Cardiac septum (tissue), 1 donor: Measurements from ENCODE around the gene ELOVL5. TPM values are rescaled to one million over a fixed set of nuclear protein-coding genes. Genes with fewer than 3 reads are reported as not detected.
"Not testable (repeated sequence)": the region's sequence is repeated elsewhere in the genome, so short reads cannot be mapped to it uniquely, and the experiment has no call there.

ENCODE experiments used
- DNase-seq: peaks from one replicate; pipeline ENCODE4 v3.0.0-alpha.2; 2020; ENCODE audit warnings: low spot score
- intact Hi-C: fragments of 100-400 bp; cut with DNase I; formaldehyde crosslinking; loops from one replicate; pipeline ENCODE4 v1.14.0; 2022
- total RNA-seq: library from RNA; stranded (reverse); fragmentation: NEBNext Ultra II Directional; extraction: Animal tissue kit (Norgen Biotek cat#: 25700); gene quantifications from one replicate; pipeline ENCODE4 v1.2.1, GENCODE V29; 2021
- donor health status: DM: no; HTN: no; CAD: no.

Gene ELOVL5
- total RNA-seq, 1 donor from 2014 or later: 37.6 TPM

DNA sequence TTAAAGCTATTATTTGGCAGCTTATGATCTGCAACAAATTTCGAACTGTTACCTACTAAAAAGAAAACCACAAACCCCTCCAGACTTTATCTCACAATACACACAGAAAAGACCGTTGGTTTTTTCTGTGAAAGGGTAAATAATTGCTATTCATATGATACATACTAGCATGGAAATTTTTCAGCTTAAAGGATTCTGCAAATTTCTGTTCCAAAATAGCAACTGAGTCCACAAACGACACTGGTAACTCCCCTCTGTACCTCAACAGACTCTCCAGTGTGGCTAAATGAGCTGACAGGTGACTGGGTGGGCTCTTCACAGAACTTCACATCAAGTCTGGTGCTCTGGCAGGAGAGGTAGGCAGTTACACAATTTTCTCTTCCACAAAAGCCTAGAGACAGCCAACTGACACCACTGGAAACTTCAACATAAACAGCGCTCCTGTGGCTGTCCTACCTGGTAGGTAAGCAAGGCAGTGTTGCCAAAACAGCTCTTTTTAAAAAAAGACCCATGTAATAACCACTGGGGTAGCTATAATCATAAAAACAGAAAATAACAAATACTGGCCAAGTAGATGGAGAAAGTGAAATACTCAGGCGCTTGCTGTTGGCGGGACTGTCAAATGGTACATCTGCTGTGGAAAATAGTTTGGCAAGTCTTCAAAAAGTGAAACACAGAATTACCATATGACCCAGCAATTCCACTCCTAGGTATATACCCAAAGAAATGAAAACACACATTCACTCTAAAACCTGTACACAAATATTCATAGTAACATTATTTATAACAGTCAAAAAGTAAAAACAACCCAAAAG, 37.8 kb downstream of the ELOVL5 start:
- no peak for DNase-seq
- intact Hi-C loops: no loop called here

DNA sequence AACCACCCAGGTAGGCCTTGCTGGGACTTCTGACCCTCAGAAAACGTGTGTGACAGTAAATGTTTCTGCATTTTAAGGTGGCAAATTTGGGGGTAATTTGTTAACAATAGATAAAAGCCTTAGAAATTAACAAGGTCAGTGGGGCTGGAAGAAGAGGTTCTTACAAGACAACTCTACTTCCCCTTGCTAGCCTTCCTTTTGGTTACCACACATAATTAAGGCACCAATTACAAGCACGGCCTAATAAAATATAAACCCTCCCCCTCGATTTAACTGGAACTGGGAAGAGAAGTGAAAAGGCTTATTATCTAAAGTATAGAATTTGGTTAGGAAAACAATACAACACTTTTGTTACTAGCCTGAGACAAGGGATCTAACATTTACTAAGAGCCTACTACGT, 38.8 kb downstream of the ELOVL5 start:
- intact Hi-C loops: no loop called here
- DNase-seq: no peak

DNA sequence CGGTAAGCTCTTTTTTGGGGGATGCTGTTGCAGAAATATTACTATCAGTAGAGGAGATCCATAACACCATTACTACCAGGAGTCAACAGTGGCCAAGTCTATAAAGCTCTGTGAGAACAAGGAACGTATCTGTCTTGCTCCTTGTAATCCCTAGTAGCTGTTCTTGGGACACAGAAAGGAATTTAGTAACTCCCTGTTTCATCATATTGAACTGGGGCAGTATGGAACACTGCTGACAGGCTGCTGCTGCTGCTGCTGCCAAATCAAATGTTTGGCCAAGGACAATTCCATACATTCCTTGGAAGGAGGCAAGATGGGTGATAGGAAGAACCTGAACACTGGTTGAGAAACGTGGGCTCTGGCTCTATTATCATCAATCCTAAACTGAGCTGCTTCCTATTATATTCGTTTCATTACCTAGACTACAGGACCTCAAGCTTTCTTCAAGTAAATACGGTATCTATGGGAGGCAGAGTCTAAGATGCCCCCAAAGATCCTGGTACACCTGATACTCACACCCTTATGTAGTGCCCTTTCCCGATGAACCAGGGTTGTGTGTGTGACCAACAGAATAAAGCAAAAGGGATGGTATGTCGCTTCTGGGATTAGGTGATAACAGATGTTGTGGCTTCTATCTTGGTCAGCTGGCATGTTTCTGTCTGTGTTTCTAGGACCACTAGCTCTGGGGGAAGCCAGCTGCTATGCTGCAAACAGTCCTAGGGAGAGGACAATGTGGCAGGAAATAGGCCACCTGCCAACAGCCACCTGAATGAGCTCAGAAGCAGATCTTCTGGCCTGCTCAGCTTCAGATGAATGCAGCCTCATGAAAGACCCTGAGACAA, 39.5 kb downstream of the ELOVL5 start:
- intact Hi-C loops: no loop called here

DNA sequence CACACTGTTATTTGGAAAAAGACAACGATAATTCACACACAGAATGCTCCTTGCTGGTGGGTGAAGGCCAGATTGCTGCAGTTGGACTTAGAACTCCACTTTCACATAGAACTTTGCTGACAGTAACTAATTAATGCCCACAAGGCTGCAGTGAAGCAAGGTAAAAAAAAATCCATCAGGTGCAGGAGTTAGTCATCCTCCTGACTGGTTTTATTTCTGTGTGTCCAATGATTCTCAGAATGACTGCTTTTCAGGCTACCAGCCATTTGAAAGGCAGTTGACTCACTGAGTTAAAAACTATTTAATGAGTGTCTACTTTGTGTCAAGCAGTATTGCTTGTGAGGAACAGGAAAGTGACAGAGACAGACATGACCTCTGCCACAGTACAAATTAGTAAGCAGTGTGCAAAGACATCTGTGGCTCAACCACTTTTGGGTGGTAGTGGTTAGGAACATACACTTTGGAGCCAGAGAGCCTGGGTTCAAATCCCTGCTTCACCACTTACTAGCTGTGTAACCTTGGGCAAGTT, 41.9 kb downstream of the ELOVL5 start:
- intact Hi-C loops: no loop called here
- no peak for DNase-seq

More for the DNA sequence above, 39.5 kb downstream of the ELOVL5 start:
- no peak for DNase-seq

DNA sequence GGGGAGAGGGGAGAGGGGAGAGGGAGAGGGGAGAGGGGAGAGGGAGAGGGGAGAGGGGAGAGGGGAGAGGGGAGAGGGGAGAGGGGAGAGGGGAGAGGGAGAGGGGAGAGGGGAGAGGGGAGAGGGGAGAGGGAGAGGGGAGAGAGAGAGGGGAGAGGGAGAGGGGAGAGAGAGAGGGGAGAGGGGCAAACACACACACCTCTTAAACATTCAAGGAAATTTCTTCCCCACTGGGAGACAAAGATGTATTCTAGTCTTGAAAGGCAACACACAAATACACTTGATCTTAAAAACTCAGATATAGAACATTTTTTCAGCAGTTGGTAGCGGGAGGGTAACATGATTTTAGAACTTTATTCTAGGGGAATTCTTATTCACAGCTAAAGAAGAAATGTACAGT, 42.5 kb downstream of the ELOVL5 start:
- intact Hi-C loops: not testable (repeated sequence)

DNA sequence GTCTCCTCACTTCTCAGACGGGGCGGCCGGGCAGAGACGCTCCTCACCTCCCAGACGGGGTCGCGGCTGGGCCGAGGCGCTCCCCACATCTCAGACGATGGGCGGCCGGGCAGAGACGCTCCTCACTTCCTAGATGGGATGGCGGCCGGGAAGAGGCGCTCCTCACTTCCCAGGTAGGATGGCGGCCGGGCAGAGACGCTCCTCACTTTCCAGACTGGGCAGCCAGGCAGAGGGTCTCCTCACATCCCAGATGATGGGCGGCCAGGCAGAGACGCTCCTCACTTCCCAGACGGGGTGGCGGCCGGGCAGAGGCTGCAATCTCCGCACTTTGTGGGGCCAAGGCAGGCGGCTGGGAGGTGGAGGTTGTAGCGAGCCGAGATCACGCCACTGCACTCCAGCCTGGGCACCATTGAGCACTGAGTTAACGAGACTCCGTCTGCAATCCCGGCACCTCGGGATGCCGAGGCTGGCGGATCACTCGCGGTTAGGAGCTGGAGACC, 43.2 kb downstream of the ELOVL5 start:
- DNase-seq, intact Hi-C loops: not testable (repeated sequence)

More for the DNA sequence above, 42.5 kb downstream of the ELOVL5 start:
- DNase-seq: not testable (repeated sequence)

DNA sequence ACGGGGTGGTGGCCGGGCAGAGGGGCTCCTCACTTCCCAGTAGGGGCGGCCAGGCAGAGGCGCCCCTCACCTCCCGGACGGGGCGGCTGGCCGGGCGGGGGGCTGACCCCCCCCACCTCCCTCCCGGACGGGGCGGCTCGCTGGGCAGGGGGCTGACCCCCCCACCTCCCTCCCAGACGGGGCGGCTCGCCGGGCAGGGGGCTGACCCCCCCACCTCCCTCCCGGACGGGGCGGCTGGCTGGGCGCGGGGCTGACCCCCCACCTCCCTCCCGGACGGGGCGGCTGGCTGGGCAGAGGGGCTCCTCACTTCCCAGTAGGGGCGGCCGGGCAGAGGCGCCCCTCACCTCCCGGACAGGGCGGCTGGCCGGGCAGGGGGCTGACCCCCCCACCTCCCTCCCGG, 43.8 kb downstream of the ELOVL5 start:
- intact Hi-C loops: loop anchor here (5.0 kb wide), 1 partner anchor 42 kb away; the partner anchor contains the start of gene ELOVL5
- DNase-seq: not testable (repeated sequence)

DNA sequence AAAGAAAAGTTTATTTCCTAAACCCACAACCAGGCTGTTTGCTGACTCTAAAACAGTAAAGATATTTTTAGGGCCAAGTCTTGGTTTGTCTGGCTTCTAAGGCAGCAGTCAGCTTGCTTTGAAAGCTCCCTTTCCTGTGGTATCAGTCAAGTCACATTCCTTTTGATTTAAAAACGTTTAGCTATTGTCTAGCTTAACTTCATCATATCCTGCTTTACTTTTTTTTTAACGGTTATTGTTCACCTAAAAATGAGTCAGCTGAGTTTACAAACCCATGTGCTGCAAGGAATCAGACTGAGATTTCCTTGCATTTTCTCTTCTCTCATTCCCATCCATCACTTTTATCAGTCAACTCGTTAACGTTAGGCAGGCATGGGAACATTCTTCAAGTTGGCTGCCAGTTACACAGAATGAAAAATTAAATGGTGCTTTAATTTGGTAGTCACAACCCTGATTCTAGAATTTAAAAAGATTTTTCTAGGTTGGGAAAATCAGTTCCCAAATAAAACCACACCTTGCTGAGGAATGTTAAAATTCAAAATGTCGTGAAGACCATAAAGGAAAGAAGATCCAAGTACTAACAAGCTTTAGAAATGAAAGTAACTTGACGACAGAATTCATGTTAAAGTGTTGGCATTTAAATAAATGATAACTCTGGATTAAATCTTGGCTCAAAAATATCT, 45.9 kb downstream of the ELOVL5 start:
- DNase-seq: no peak
- intact Hi-C loops: loop anchor here (5.0 kb wide), 1 partner anchor 44 kb away; the partner anchor contains the start of gene ELOVL5

DNA sequence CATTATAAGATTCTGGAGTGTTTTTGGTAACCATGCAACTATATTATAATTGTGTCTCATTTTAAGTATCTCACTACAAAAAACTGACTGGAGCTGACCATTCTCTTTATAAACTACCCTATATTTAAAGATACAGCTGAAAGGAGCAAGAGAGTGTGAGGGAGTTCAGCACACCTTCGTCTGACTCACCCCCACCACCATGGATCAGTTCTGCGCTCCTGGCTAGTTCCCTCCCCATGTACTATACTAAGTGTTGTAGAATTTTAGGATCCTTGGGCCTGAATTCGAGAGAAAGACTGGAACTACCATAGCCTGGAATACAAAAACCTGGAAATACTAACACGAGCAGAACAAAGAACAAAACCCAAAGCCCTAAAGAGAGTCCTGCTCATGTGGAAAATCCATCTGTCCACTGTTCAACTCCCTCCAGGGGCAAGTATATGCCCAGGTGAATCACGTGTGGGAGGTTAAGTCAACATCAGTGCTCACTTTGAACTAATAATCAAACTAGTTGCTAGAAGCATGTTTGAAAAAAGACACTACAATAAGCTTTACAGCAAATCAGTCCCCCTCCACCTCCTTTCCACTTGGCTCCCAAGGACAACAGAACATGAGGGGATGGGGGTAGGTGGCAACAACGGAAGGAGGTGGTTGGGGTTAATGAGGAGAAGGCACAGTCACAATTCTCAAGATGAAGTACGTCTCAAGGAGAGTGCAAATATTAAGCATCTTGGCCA, 46.8 kb downstream of the ELOVL5 start:
- no peak for DNase-seq
- intact Hi-C loops: loop anchor here (5.0 kb wide), 1 partner anchor 45 kb away; the partner anchor contains the start of gene ELOVL5

DNA sequence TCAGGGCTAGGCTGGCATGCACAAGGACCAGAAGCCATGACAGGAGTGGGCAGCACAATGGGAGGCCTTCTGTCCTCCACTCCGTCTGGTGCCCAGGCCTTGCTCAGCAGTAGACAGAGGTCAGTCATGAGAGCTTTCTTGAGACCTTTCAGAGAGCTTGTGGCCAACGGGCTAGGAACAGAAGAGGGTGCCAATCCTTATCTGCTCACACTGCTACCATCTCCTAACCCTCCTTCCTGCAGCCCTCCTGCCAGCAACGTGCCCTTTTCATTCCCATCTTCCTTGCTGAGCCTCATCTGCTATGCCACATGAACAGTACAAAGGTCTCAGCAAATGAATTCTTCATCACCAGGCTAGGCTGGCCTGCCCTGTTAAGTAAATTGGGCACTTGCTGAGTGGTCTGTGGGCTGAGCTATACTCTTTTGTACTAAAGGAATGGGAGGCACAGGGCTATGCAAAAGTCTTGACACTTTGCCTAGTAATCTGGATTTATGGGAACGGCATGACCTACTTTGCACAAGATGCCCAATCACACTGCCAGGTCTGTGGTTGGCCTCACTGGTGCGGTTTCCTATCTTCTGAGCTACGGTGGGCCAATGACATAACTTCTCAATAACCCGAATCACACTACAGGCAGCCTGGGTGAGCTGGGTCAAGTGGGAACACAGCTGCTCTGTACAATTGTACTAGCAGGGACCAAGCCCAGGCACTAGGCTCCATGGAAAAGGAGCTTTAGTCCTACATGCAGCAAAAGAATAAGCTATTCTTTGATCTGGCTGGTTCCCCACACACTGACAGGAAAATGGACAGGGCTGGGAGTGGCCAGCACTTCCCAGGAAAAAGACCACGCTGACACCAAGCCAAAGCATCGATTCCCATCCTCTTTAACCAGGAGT, 47.8 kb downstream of the ELOVL5 start:
- intact Hi-C loops: loop anchor here (5.0 kb wide), 1 partner anchor 46 kb away; the partner anchor contains the start of gene ELOVL5
- DNase-seq: no peak

DNA sequence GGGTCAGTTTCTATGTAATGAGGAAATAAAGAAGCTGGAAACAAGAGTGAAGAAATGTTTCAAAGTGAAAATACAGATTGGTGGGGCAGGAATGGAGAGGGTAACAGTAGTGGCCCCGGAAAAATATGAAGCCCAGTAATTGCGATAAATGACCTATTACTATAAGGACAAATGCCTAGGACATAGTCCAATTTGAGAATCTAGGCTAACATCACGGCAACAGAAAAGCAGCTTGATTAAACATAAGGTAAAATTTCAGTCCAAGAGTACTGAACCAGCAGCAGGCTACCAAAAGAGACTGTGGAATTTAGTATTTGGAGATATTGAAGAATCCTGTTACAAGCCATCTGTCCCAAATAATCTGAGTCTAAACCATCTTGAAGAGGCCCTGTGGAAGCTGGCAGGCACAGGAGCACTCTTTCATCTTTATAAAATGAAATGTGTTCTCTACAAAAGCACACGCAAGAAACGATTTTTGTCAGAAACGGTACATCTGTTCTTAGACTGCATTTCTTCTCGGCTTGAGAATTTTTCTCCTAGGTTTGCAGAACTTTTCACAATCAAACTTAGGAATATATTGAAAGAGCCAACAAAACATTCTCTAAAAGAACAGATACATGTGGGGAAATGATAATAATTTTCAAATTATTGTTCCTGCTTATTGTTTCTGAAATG, 49.3 kb downstream of the ELOVL5 start:
- DNase-seq: no peak
- intact Hi-C loops: loop anchor here (5.0 to 10.0 kb wide), 2 partner anchors 48 to 125 kb away; partner anchors contain the start of gene ELOVL5

DNA sequence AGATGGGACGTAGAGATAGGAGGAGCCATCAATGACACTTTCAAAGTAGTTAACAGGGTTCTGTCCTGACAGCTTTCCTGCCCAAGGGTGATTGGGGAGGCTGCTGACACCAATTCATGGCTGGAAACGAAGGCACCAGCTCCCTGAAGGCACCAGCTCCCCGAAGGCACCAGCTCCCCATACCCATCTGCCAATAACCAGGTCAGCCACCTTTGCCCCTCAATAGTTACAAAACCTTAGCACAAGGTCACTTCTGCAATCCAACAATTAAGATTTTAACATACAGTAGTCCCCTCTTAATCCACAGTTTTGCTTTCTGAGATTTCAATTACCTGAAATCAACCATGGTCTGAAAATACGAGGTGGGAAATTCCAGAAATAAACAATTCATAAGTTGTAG, 51.7 kb downstream of the ELOVL5 start:
- intact Hi-C loops: loop anchor here (10.0 kb wide), 1 partner anchor 122 kb away; no protein-coding TSS in a partner anchor
- DNase-seq: no peak

DNA sequence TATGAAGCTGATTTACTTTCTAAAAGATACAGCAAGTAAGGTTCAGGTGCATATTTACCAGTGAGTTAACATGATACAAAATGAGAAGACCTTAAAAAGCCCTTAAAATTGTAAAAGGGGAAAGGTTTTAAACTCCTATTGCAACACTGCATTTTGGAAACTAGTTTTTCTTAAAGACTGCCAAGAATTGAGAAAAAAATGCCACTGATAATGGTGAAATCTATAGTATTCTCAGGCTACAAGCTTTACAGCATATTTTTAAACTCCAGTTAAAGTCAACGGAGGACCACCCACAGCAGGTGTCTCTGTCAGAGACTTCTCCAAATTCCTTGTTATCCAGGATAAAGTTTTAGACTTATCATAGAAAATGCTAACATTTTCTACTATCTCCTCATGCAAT, 53.6 kb downstream of the ELOVL5 start:
- intact Hi-C loops: loop anchor here (10.0 kb wide), 1 partner anchor 120 kb away; no protein-coding TSS in a partner anchor
- no peak for DNase-seq

DNA sequence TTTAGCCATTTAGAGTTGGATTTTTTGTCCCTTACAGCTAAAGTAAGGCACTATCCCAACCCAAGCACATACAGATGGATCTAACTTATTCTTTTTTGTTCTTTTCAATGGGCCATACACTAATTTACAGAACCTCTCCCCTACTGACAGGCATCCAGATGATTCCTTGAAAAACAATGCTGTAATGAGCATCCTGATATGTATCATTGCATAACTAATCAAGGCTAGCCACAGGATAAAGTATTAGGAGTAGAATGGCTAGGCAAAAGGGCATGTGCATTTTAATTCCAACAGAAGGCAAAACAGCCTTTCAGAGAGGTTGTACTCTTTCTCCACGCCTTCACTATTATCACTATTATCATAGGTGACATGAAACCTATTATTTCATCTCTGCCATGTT, 54.1 kb downstream of the ELOVL5 start:
- intact Hi-C loops: loop anchor here (10.0 kb wide), 1 partner anchor 120 kb away; no protein-coding TSS in a partner anchor

DNA sequence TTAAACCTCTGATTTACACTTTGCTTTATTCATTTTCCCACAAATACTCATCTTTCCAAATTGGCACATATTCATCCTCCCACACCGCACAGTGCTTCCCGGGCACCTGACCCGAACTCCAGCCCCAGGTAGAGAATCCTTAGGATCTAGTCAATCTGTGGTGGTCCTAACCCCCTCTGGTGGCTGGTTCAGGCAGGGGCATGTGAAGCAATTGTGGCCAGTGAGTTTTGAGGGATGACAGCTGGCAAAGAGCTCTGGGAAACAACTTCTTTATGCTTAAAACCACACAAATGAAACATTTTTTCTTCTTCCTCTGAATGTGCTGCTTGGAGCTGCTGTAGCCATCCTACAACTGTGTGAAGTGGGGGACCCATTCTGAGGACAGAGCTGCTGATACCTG, 54.7 kb downstream of the ELOVL5 start:
- no peak for DNase-seq
- intact Hi-C loops: loop anchor here (10.0 kb wide), 1 partner anchor 119 kb away; no protein-coding TSS in a partner anchor

More for the DNA sequence above, 54.1 kb downstream of the ELOVL5 start:
- DNase-seq: no peak

DNA sequence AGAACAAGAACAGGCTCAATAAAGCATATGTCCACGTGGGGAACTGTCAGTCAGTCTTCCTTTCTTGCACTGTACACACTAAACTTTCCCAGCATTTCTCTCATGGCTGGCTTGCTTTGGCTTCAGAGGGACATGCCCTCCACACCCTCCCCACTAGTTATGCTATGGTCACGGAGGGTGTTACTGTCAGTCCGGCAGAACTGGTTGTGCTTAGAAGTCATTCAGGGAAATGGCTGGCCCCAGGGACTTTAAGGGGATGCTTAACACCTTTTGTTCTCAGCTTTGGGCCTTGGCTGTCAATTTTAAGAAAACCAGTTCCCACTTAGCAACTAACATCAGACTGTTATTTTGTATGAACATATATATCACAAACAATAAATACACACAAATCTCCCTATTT, 55.1 kb downstream of the ELOVL5 start:
- intact Hi-C loops: loop anchor here (10.0 kb wide), 1 partner anchor 119 kb away; no protein-coding TSS in a partner anchor
- DNase-seq: no peak
